IPS DF 4.7 (cell line): ENCODE measurements around the gene ZNF878.
"Not testable (repeated sequence)": the region's sequence is repeated elsewhere in the genome, so short reads cannot be mapped to it uniquely, and the experiment has no call there.

ENCODE experiments used
- DNase-seq: peaks from one replicate; pipeline ENCODE4 v3.0.0-alpha.2; 2013; ENCODE audit warnings: low spot score; ENCODE audit errors: extremely low read depth

Gene ZNF878

GRCh38 chr19:12052497-12053169 is at the start of gene ZNF878:
Gene ZNF878 (minus strand): TSS chr19:12052961. CDS start chr19:12052801, 160 bp downstream.
- peak; percentile 90 for DNase-seq

- no peak for DNase-seq
These were observed 45.3 kb upstream of the ZNF878 start for GRCh38 chr19:12098040-12098439.

GRCh38 chr19:12095111-12095790 is 42.5 kb upstream of the ZNF878 start:
- DNase-seq, result no peak

GRCh38 chr19:12093777-12094176 is 41.0 kb upstream of the ZNF878 start:
- no peak for DNase-seq

GRCh38 chr19:12092956-12093355 is 40.2 kb upstream of the ZNF878 start:
- no peak for DNase-seq

- peak; percentile 44 for DNase-seq
These were observed 39.5 kb upstream of the ZNF878 start for GRCh38 chr19:12092065-12092867.

- DNase-seq, result no peak
These were observed 38.0 kb upstream of the ZNF878 start for GRCh38 chr19:12090807-12091206.

- no peak for DNase-seq
These were observed 32.5 kb upstream of the ZNF878 start for GRCh38 chr19:12085074-12085818.

- DNase-seq, result not testable (repeated sequence)
These were observed 30.6 kb upstream of the ZNF878 start for GRCh38 chr19:12083336-12083735.

- DNase-seq, result no peak
These were observed 24.6 kb upstream of the ZNF878 start for GRCh38 chr19:12077375-12077774.

GRCh38 chr19:12076331-12076730 is 23.6 kb upstream of the ZNF878 start:
- not testable (repeated sequence) for DNase-seq

GRCh38 chr19:12075538-12076139 is 22.9 kb upstream of the ZNF878 start:
- DNase-seq, result no peak

- DNase-seq, result peak; percentile 46
These were observed 12.1 kb upstream of the ZNF878 start, which contains the start of gene ZNF844 for GRCh38 chr19:12064590-12065538. Gene ZNF844 (plus strand): TSS chr19:12064731. CDS start chr19:12064874, 143 bp downstream.

- DNase-seq, result no peak
These were observed 3.0 kb upstream of the ZNF878 start for GRCh38 chr19:12055784-12056183.

GRCh38 chr19:12052091-12052496 is 667 bp downstream of the ZNF878 start:
- no peak for DNase-seq

GRCh38 chr19:12047868-12048267 is 4.9 kb downstream of the ZNF878 start:
- no peak for DNase-seq

GRCh38 chr19:12043752-12044422 is 8.9 kb downstream of the ZNF878 start:
- no peak for DNase-seq

- no peak for DNase-seq
These were observed 9.9 kb downstream of the ZNF878 start for GRCh38 chr19:12042893-12043292.
